ENCODE data around the gene POU2F3.

The POU2F3 gene

GRCh38 chr11:120261931-120262330 is 22.0 kb downstream of the POU2F3 start:
- H3F3A ChIP-seq (ENCODE audit: insufficient read depth, low read length), result no peaks in the 10 kb centered on the region
- H3K4me3 ChIP-seq (ENCODE audit: low read depth, low read length, poor library complexity, severe bottlenecking), result no peak overlapping the region
- no peaks in the 10 kb centered on the region for H3K36me3 ChIP-seq (ENCODE audit: insufficient read depth, low read length)
- TF ChIP-seq CTCF (IDR thresholded peaks at IDR 0.05; ENCODE audit: low read length) (no peak), EZH2 (IDR thresholded peaks at IDR 0.05; ENCODE audit: borderline replicate concordance, low read length) (no peak)
- H3K79me2 ChIP-seq (ENCODE audit: insufficient read depth, low read length), result no peaks in the 10 kb centered on the region
- H3K27me3 ChIP-seq (ENCODE audit: insufficient read depth, low read length), result no peaks in the 10 kb centered on the region
- no peaks in the 10 kb centered on the region for H4K20me1 ChIP-seq (ENCODE audit: insufficient read depth, low read length)
- H3K27ac ChIP-seq (ENCODE audit: low read depth, low read length, poor library complexity, severe bottlenecking), result no peak overlapping the region
- no peak overlapping the region for H2AFZ ChIP-seq (ENCODE audit: low read length)
- no peaks in the 10 kb centered on the region for H3K4me1 ChIP-seq (ENCODE audit: insufficient read depth, low read length, severe bottlenecking)
- no peaks in the 10 kb centered on the region for H3K9me3 ChIP-seq (ENCODE audit: low read length)
- no peaks in the 10 kb centered on the region for H3K9me2 ChIP-seq (ENCODE audit: low read depth, low read length)
- no peak overlapping the region for H3K9ac ChIP-seq (ENCODE audit: low read length)
- no peak overlapping the region for H3K4me2 ChIP-seq (ENCODE audit: low read length)

GRCh38 chr11:120267319-120267718 is 27.4 kb downstream of the POU2F3 start:
- Histone ChIP-seq H3K79me2 (ENCODE audit: insufficient read depth, low read length) (no peaks in the 10 kb centered on the region), H3K27ac (ENCODE audit: low read depth, low read length, poor library complexity, severe bottlenecking) (no peak overlapping the region), H3K27me3 (ENCODE audit: insufficient read depth, low read length) (no peaks in the 10 kb centered on the region), H3K9me2 (ENCODE audit: low read depth, low read length) (no peaks in the 10 kb centered on the region), H3F3A (ENCODE audit: insufficient read depth, low read length) (no peaks in the 10 kb centered on the region), H3K9ac (ENCODE audit: low read length) (no peak overlapping the region), H4K20me1 (ENCODE audit: insufficient read depth, low read length) (no peaks in the 10 kb centered on the region), H3K9me3 (ENCODE audit: low read length) (no peaks in the 10 kb centered on the region), H2AFZ (ENCODE audit: low read length) (no peak overlapping the region), H3K36me3 (ENCODE audit: insufficient read depth, low read length) (no peaks in the 10 kb centered on the region), H3K4me3 (ENCODE audit: low read depth, low read length, poor library complexity, severe bottlenecking) (no peak overlapping the region), H3K4me2 (ENCODE audit: low read length) (no peak overlapping the region), H3K4me1 (ENCODE audit: insufficient read depth, low read length, severe bottlenecking) (no peaks in the 10 kb centered on the region)
- TF ChIP-seq EZH2 (IDR thresholded peaks at IDR 0.05; ENCODE audit: borderline replicate concordance, low read length) (no peak), CTCF (IDR thresholded peaks at IDR 0.05; ENCODE audit: low read length) (no peak)

GRCh38 chr11:120268686-120269085 is 28.7 kb downstream of the POU2F3 start:
- no peak overlapping the region for H2AFZ ChIP-seq (ENCODE audit: low read length)
- H3K4me1 ChIP-seq (ENCODE audit: insufficient read depth, low read length, severe bottlenecking), result no peaks in the 10 kb centered on the region
- no peaks in the 10 kb centered on the region for H3F3A ChIP-seq (ENCODE audit: insufficient read depth, low read length)
- no peak overlapping the region for H3K27ac ChIP-seq (ENCODE audit: low read depth, low read length, poor library complexity, severe bottlenecking)
- no peak overlapping the region for H3K9ac ChIP-seq (ENCODE audit: low read length)
- TF ChIP-seq EZH2 (IDR thresholded peaks at IDR 0.05; ENCODE audit: borderline replicate concordance, low read length), result no peak
- no peak for TF ChIP-seq CTCF (IDR thresholded peaks at IDR 0.05; ENCODE audit: low read length)
- H4K20me1 ChIP-seq (ENCODE audit: insufficient read depth, low read length), result no peaks in the 10 kb centered on the region
- no peaks in the 10 kb centered on the region for H3K9me3 ChIP-seq (ENCODE audit: low read length)
- H3K36me3 ChIP-seq (ENCODE audit: insufficient read depth, low read length), result no peaks in the 10 kb centered on the region
- H3K79me2 ChIP-seq (ENCODE audit: insufficient read depth, low read length), result no peaks in the 10 kb centered on the region
- H3K9me2 ChIP-seq (ENCODE audit: low read depth, low read length), result no peaks in the 10 kb centered on the region
- H3K27me3 ChIP-seq (ENCODE audit: insufficient read depth, low read length), result no peaks in the 10 kb centered on the region
- no peak overlapping the region for H3K4me2 ChIP-seq (ENCODE audit: low read length)
- no peak overlapping the region for H3K4me3 ChIP-seq (ENCODE audit: low read depth, low read length, poor library complexity, severe bottlenecking)

Measured in OCI-LY1 (cell line).